Brain microvascular endothelial cell (primary cell): Measurements from ENCODE around the gene TEN1.
A peak's percentile ranks its signal among the peaks of the same experiment; 100 is the strongest.
"Not testable (repeated sequence)": the region's sequence is repeated elsewhere in the genome, so short reads cannot be mapped to it uniquely, and the experiment has no call there.

Experiments used
- DNase-seq: peaks from one replicate; pipeline ENCODE4 v3.0.0-alpha.2; 2020
- H3K27ac ChIP-seq: fragments of 250-450 bp; sonication (Bioruptor Pico); 2 replicates; pipeline ENCODE4 v1.5.1; 2020; ENCODE audit warnings: mild to moderate bottlenecking, moderate library complexity
- H3K27me3 ChIP-seq: fragments of 250-450 bp; sonication (Bioruptor Pico); replicated peaks from 2 replicates; pipeline ENCODE4 v1.5.1; 2020; ENCODE audit warnings: mild to moderate bottlenecking
- H3K36me3 ChIP-seq: fragments of 250-450 bp; sonication (Bioruptor Pico); replicated peaks from 2 replicates; pipeline ENCODE4 v1.5.1; 2020; ENCODE audit warnings: mild to moderate bottlenecking
- H3K4me3 ChIP-seq: 2 replicates; pipeline ENCODE4 v1.5.1; 2011; ENCODE audit warnings: low read depth, mild to moderate bottlenecking, control low read depth, low read length, moderate library complexity
- CTCF ChIP-seq: IDR thresholded peaks from 2 replicates; pipeline ENCODE4 v1.5.1; 2011; ENCODE audit warnings: low read depth, mild to moderate bottlenecking, moderate library complexity, low read length, control low read depth, inconsistent platforms; ENCODE audit errors: missing control alignments
- in situ Hi-C: cut with HindIII; loops from 2 replicates; pipeline ENCODE4 v1.10.0; 2017; ENCODE audit warnings: low sequenced_read_pairs, low pct_ligation_motif_present

Gene TEN1

GRCh38 chr17:75970626-75971025, 8.4 kb upstream of the TEN1 start:
- TF ChIP-seq CTCF, result no peak

GRCh38 chr17:75975187-75975586, 3.9 kb upstream of the TEN1 start:
- H3K27ac ChIP-seq, DNase-seq, H3K27me3 ChIP-seq, H3K4me3 ChIP-seq, in situ Hi-C loops: not testable (repeated sequence)
- H3K36me3 ChIP-seq, result peaks cover 14% of the 10 kb centered on the region

More at GRCh38 chr17:75970626-75971025, 8.4 kb upstream of the TEN1 start:
- H3K36me3 ChIP-seq, result peaks cover 21% of the 10 kb centered on the region
- H3K27ac ChIP-seq, result no peak overlapping the region
- in situ Hi-C loops, result no loop called here
- no peak overlapping the region for H3K4me3 ChIP-seq
- H3K27me3 ChIP-seq, result no peaks in the 10 kb centered on the region
- DNase-seq, result no peak

GRCh38 chr17:75975757-75976174, 3.3 kb upstream of the TEN1 start:
- in situ Hi-C loops, result no loop called here
- no peak overlapping the region for H3K27ac ChIP-seq
- H3K36me3 ChIP-seq, result peaks cover 13% of the 10 kb centered on the region
- H3K4me3 ChIP-seq, result no peak overlapping the region
- no peak for TF ChIP-seq CTCF
- DNase-seq, result no peak
- no peaks in the 10 kb centered on the region for H3K27me3 ChIP-seq

GRCh38 chr17:75976175-75976848, 2.7 kb upstream of the TEN1 start:
- Histone ChIP-seq H3K27ac (no peak overlapping the region), H3K4me3 (no peak overlapping the region)

GRCh38 chr17:75979705-75980187, 706 bp downstream of the TEN1 start:
- peak overlapping the region; percentile 75 for H3K4me3 ChIP-seq
- H3K36me3 ChIP-seq, result no peaks in the 10 kb centered on the region
- no peaks in the 10 kb centered on the region for H3K27me3 ChIP-seq
- no peak for TF ChIP-seq CTCF
- peak overlapping the region; percentile 100 for H3K27ac ChIP-seq
- in situ Hi-C loops, result no loop called here
- peak; percentile 66 for DNase-seq

More at GRCh38 chr17:75976175-75976848, 2.7 kb upstream of the TEN1 start:
- Histone ChIP-seq H3K27me3 (no peaks in the 10 kb centered on the region), H3K36me3 (peaks cover 12% of the 10 kb centered on the region)
- TF ChIP-seq CTCF, result no peak
- no peak for DNase-seq
- in situ Hi-C loops, result no loop called here

GRCh38 chr17:75980188-75981018, 1.4 kb downstream of the TEN1 start:
- Histone ChIP-seq H3K36me3 (no peaks in the 10 kb centered on the region), H3K4me3 (peak overlapping the region; percentile 75), H3K27ac (peak overlapping the region; percentile 100), H3K27me3 (no peaks in the 10 kb centered on the region)
- DNase-seq, result no peak
- in situ Hi-C loops, result no loop called here
- no peak for TF ChIP-seq CTCF
